GM19193 (cell line): ENCODE data around the gene TIAL1.

Experiments used
- POLR2A ChIP-seq: IDR thresholded peaks from 4 replicates; pipeline ENCODE4 v1.6.1; 2011; ENCODE audit not compliant: insufficient read depth, insufficient read length; ENCODE audit errors: extremely low read depth

The TIAL1 gene

DNA sequence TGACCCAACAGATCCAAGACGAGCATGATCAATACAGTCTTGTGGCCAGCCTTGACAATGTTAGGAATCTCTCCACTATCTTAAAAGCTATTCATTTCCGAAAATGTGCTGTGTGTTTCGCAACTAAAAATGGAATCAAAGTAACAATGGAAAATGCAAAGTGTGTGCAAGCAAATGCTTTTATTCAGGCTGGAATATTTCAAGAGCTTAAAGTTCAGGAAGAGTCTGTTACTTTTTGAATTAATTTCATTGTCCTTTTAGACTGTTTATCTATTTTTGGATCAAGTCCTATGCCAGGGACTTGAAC is 24.3 kb upstream of the TIAL1 start:
- TF ChIP-seq POLR2A = no peak

DNA sequence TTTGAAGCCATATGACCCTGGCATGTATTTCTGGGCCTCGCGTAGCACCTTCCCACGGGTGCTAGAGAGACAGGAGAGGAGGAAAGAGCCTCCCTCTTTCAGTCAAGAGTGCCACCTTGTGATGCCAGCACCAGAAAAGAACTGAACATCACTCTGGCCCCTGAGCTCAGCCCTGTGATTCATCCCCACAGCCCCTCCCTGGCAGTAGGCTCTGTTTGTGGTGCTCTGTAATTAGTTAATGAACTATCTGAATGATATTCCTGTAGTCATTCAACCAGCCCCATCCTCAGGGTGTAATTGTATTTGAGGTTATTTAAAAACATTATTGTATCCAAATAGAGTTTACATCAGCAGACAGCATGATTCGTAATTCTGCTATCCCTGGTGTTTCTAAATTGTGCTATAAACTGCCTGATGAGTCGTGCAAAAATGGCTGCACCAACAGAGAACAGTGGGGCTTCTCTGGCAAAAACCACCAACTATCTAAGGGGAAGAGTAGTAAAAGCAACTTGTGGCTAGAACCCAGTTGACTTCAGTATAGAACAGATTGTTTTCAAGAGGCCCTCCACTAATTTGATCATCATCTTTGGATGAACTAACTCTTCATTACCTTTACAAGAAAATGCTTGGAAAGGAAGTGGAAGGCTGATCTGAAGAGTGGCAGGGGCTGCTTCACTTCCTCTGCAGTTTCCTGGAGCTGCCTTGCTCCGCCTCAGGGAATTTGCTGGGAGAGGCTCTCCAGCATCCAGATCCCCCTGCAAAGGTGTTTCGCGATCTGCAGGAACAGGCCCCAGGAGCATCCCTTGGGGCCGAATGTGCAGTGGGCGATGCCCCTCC is 23.7 kb upstream of the TIAL1 start:
- TF ChIP-seq POLR2A = no peak

DNA sequence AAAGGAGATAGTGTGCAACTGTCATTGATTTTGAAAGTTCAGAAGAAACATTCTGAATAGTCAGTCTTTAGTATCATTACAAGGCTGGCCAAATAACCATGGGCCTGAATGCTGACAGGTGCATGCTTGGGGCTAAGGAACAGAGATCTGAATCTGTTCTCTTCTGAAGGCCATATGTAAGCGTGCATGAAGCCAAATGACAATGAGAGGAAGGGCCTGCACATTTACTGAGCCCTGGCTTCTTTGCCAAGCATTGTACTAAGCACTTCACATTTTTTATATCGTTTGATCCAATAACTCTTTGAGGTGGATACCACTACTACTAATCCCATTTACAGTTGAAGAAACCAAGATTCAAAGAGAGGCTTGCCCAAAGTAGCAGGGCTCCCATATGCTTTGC is 22.5 kb upstream of the TIAL1 start:
- no peak for TF ChIP-seq POLR2A

DNA sequence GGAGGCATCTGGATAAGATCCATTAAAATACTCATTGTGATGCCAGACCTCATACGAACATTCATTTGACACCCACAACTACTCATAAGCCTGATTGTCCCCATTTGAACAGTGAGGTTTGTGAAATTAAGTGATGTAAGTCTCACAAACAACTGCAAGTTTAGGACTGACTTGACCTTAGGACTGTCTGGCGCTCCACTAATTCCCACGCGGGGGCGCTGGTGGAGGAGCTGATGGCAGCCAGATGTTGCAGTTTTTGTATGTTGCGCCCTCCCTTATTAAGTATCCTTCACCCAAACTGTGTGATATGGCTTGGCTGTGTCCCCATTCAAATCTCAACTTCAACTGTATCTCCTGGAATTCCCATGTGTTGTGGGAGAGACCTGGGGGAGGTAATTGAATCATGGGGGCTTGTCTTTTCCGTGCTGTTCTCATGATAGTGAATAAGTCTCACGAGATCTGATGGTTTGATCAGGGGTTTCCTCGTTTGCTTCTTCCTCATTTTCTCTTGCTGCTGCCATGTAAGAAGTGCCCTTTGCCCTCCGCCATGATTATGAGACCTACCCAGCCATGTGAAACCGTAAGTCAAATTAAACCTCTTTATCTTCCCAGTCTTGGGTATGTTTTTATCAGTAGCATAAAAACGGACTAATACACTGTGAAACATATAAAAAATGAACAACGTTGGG is 20.3 kb upstream of the TIAL1 start:
- no peak for TF ChIP-seq POLR2A

DNA sequence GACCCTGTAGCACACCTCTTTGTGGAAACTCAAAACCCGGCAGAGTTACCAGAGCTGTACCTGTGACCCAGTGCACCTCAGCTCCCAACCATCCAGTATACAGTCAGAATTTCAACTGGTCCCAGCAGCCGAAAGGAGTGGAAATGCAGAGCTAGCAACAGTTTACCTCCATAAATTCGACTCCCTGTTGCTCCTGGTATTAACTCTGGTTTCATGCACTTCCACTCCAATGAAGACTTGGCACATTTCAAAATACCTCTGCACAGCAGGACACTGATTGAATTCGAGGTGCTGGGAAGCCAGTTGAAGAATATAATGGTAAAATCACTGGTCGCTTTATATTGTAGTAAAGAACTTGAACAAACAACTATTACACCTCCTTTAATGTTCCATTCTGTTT is 17.9 kb upstream of the TIAL1 start:
- TF ChIP-seq POLR2A = no peak

DNA sequence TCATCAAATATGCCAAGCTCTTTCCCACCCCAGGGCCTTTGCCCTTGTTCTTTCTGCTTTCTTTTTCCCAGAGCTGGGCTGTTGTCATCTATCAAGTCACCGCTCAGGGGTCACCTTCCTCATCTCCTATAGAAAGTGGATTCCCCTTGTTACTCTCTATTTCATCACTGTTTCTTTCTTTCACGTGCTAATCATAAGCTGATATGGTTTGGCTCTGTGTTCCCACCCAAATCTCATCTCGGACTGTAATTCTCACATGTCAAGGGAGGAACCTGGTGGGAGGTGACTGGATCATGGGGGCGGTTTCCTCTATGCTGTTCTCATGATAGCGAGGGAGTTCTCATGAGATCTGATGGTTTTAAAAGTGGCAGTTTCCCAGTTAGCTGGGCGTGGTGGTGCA is 17.0 kb upstream of the TIAL1 start:
- TF ChIP-seq POLR2A = no peak

DNA sequence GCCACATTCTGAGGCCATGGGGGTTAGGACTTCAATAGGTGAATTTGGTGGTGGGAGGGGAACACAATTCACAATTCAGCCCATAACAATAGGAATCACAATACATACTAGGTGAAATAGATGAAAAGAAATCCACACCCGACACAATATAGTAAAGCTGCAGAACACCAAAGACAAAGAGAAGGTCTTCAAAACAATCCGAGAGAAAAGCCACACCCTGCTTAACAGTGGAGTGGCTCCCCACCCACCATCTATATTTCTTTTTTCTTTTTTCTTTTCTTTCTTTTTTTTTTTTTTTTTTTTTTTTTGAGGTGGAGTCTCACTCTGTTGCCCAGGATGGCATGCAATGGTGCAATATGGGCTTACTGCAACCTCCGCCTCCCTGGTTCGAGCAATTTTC is 14.7 kb upstream of the TIAL1 start:
- no peak for TF ChIP-seq POLR2A

DNA sequence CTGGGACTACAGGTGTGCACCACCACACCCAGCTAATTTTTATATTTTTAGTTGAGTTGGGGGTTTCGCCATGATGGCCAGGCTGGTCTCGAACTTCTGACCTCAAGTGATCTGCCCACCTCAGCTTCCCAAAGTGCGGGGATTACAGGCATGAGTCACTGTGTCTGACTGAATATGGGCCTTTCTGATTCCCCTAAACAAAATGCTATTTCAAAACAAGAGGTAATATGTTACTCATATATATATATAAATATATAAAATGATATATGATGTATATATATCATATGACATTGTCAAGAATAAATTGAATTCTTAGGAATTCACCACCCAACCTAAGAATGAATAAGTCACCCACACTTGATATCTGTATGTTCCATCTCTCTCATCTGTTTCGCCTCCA is 12.8 kb upstream of the TIAL1 start:
- no peak for TF ChIP-seq POLR2A

DNA sequence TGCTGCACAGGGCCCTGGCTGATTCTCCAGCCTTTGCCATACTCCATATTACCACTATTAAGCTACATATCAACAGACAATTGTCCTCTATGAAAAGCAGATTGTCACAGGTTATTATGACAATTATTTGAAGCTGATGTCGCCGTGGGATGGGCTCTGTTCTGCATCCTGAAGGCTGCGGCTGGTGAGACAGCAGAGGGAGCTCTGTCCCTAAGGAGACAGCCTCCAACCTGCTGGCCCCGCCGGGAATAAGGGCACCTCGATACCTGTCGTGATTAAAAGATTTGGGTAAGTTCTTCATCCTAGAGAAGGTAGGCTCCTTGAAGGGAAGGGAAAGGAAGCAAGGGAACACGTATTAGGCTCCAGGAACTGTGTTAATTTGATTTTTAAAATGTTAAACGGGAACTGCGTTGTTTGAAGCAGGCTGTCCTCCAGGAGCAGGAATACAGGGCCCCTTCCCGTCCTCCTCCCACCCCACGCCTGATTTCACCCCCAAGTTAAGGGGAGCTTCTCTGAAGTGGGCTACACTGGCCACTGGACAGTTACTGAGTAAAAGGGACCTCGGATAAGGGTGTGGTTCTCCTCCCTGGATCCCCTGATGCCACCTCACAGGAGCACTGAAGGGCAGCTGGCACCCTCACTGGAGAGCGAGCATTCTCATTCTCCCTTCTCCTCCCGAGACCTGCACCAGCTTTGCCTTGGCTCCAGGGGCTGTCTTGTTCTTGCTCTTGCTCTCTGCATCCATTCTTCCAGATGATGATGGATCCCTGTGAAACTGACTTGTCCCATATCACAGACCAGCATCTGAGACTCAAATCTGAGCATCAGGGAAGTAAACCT is 11.8 kb upstream of the TIAL1 start:
- TF ChIP-seq POLR2A = no peak

DNA sequence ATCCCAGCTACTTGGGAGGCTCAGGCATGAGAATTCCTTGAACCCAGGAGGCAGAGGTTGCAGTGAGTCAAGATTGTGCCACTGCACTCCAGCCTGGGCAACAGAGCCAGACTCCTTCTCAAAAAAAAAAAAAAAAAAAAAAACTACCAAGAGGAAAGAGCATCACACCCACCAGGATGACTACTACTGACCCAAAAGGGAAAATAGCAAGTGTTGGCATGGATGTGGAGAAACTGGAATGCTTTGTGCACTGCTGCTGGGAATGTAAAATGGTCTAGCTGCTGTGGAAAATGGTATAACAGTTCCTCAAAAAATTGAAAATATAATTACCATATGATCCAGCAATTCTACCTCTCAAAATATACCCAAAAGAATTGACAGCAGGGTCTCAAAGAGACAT is 7.7 kb upstream of the TIAL1 start:
- no peak for TF ChIP-seq POLR2A

DNA sequence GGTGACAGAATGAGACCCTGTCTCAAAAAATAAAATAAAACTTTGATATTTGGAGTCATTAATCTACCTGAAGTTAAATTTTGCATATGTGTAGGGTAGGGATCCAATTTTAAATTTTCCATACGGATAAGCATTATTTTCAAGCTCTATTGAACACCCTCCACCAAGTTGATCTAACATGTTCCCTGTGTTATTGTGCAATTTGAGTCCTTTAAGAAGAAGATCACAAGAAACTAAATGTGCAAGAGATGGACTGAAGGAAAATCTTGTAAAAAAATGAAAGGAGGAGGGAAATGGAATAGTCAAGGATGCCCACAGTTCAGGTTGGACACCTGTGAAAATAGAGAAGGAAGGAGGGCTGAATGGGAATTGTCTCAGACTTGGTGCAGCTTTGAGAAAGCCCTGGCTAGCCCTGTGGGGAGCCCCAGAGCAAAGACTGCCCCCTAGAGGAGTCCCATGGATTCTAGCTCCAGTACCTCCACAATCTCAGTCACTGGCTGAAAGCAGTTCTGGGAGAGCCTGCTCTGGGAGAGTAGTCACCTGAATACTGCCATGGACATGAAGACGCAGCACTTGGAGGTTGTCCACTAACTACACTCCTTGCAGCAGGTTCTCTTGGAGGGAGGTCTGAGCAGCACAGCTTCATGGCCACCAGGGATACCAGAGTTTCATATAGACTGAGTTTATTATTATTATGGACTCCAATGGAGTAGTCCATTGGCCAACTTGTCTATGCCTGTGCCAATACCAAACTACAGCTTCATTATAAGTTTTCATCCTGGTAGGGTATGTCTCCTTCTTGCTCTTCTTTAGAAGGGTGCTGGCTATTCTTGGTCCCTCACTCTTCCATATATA is 5.7 kb upstream of the TIAL1 start:
- TF ChIP-seq POLR2A = no peak

DNA sequence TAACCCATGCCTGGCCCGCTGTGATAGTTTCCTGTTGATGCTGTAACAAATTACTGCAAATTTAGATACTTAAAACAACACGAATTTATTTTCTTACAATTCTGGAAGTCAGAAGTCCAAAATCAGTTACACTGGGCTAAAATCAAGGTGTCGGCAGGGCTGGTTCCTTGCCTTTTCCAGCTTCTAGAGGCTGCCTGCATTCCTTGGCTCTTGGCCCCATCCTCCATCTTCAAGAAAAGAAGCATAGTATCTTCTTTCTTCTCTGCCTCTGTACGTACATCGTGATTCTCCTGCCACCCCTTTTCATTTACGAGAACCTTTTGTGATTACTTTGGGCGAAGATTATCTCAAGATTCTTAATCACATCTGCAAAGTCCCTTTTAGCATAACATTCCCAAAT is 1.6 kb upstream of the TIAL1 start:
- TF ChIP-seq POLR2A = no peak

DNA sequence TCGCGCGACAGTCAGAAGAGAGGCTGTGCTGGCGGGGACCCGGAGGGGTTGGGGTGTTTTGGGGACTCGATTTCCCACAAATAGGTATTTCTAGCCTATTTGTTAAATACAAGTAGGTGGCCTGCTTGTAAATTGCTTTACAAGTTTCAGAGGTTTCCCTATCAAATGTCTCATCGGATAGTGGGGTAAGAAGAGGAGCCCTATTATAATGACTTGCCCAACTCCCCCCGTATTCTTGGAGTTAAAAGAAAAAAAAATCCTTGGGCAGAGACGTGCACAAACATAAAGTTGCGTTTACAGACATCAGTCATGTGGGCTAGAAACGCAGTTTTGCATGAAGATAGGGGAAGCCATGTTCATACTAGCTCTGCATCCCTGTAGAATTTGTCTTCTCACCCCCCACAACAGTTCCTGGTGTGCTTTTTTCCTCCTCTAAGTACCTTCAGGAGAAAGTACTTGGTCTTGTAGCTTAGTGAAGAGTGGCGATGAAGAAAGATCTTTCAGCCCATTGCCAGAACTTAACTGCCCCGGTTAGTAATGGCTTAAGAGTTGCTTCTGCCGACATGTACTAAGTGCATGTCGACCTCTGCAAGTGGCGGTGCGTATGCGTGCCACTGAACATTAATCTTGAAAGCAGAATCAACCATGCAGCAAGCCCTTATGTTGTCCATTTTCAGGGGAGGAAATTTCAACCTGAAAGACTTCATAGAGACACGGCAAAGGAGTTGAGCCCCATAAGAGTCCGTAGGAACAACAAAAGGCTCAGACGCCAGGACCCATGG is 832 bp upstream of the TIAL1 start:
- TF ChIP-seq POLR2A = peak; percentile 27
